ENCODE measurements around the gene NR1H2.

The NR1H2 gene

GRCh38 chr19:50393589-50393988 lies 17.3 kb downstream of the NR1H2 start:
- TF ChIP-seq, protein P1, sequence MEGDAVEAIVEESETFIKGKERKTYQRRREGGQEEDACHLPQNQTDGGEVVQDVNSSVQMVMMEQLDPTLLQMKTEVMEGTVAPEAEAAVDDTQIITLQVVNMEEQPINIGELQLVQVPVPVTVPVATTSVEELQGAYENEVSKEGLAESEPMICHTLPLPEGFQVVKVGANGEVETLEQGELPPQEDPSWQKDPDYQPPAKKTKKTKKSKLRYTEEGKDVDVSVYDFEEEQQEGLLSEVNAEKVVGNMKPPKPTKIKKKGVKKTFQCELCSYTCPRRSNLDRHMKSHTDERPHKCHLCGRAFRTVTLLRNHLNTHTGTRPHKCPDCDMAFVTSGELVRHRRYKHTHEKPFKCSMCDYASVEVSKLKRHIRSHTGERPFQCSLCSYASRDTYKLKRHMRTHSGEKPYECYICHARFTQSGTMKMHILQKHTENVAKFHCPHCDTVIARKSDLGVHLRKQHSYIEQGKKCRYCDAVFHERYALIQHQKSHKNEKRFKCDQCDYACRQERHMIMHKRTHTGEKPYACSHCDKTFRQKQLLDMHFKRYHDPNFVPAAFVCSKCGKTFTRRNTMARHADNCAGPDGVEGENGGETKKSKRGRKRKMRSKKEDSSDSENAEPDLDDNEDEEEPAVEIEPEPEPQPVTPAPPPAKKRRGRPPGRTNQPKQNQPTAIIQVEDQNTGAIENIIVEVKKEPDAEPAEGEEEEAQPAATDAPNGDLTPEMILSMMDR (IDR thresholded peaks at IDR 0.05; ENCODE audit: insufficient read depth, low read length, poor library complexity, severe bottlenecking): no peak
- DNase-seq (ENCODE audit: extremely low read depth, insufficient read length): no peak
- H3K36me3 ChIP-seq (ENCODE audit: control insufficient read depth, insufficient read depth, low read length): 0 out of 2 replicates have a peak, but pooled peaks cover 2% of the 10 kb centered on the region

DNA sequence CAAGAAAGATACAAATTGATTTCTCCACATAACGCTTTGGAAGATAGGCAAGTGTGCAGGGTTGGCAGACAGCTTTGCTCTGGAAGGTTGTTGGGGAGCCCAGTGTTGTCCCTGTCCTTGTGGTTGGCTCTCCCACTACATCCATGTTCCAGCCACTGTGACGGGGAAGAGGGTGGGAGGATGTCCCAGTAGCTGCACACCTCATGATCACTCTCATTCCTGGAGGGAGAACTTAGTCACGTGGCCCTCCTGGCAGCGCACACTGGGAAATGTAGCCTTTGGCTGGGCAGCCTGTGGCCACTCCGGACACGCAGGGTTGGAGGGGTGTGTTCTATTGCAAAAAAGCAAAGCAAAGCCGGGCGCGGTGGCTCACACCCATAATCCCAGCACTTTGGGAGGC lies 17.8 kb downstream of the NR1H2 start:
- H3K27me3 ChIP-seq (replicated peaks; ENCODE audit: control insufficient read depth, insufficient read depth, low read length): no peaks in the 10 kb centered on the region
- no peak overlapping the region for H3K4me3 ChIP-seq (replicated peaks; ENCODE audit: low read depth, low read length)
- TF ChIP-seq, protein P1 (IDR thresholded peaks at IDR 0.05; ENCODE audit: insufficient read depth, low read length, poor library complexity, severe bottlenecking): no peak
- no peak for DNase-seq (ENCODE audit: extremely low read depth, insufficient read length)
- H3K36me3 ChIP-seq (ENCODE audit: control insufficient read depth, insufficient read depth, low read length): peaks cover 5% of the 10 kb centered on the region; the same call in 1 of the 2 replicates

More at GRCh38 chr19:50393589-50393988, 17.3 kb downstream of the NR1H2 start:
- Histone ChIP-seq H3K4me3 (replicated peaks; ENCODE audit: low read depth, low read length) (no peak overlapping the region), H3K27me3 (replicated peaks; ENCODE audit: control insufficient read depth, insufficient read depth, low read length) (no peaks in the 10 kb centered on the region)

- no peak for DNase-seq (ENCODE audit: extremely low read depth, insufficient read length)
- TF ChIP-seq, protein P1 (IDR thresholded peaks at IDR 0.05; ENCODE audit: insufficient read depth, low read length, poor library complexity, severe bottlenecking): no peak
- H3K27me3 ChIP-seq (replicated peaks; ENCODE audit: control insufficient read depth, insufficient read depth, low read length): no peaks in the 10 kb centered on the region
- no peak overlapping the region for H3K4me3 ChIP-seq (replicated peaks; ENCODE audit: low read depth, low read length)
- peaks cover 23% of the 10 kb centered on the region for H3K36me3 ChIP-seq (ENCODE audit: control insufficient read depth, insufficient read depth, low read length)
These were observed 22.6 kb downstream of the NR1H2 start for GRCh38 chr19:50398675-50399367.

DNA sequence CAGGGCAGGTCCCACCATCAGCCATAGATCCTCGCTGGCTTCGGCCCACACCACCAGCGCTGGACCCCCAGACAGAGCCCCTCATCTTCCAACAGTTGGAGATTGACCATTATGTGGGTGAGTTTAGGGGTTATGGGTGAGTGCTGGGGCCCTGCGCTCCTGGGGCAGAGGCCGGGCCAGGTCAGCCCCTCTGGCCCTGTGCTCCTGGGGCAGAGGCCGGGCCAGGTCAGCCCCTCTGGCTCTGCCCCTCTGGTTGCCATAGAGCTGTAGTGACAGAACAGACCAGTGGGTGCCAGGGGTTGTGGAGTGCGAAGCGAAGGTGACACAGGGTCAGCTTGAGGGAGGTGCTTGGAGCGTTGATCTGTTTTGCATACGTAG lies 23.1 kb downstream of the NR1H2 start:
- Histone ChIP-seq H3K27me3 (replicated peaks; ENCODE audit: control insufficient read depth, insufficient read depth, low read length) (no peaks in the 10 kb centered on the region), H3K36me3 (ENCODE audit: control insufficient read depth, insufficient read depth, low read length) (peaks cover 22% of the 10 kb centered on the region), H3K4me3 (replicated peaks; ENCODE audit: low read depth, low read length) (no peak overlapping the region)
- TF ChIP-seq, protein P1 (IDR thresholded peaks at IDR 0.05; ENCODE audit: insufficient read depth, low read length, poor library complexity, severe bottlenecking): no peak
- DNase-seq (ENCODE audit: extremely low read depth, insufficient read length): no peak

DNA sequence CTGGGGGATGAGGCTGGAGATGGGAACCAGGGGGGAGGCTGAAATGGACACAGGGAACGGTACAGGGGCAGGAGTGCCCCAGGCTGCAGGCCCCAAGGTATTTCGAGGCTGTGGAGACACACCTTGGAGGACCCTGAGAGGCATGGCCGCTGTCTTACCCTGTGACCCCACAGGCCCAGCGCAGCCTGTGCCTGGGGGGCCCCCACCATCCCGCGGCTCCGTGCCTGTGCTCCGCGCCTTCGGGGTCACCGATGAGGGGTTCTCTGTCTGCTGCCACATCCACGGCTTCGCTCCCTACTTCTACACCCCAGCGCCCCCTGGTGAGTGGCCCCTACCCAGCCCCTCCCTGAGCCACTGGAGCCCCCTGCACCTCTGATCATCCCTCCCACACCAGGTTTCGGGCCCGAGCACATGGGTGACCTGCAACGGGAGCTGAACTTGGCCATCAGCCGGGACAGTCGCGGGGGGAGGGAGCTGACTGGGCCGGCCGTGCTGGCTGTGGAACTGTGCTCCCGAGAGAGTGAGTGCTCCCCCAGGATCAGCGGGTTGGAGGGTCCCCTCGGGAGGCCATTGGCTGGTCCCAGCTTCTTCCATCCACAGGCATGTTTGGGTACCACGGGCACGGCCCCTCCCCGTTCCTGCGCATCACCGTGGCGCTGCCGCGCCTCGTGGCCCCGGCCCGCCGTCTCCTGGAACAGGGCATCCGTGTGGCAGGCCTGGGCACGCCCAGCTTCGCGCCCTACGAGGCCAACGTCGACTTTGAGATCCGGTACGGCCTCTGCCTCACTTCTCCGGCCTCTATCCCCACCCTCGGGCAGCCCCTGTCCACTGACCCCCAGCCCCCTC lies 25.6 kb downstream of the NR1H2 start:
- no peak for DNase-seq (ENCODE audit: extremely low read depth, insufficient read length)
- TF ChIP-seq, protein P1 (IDR thresholded peaks at IDR 0.05; ENCODE audit: insufficient read depth, low read length, poor library complexity, severe bottlenecking): peak; percentile 35
- H3K36me3 ChIP-seq (ENCODE audit: control insufficient read depth, insufficient read depth, low read length): peaks cover 25% of the 10 kb centered on the region
- H3K4me3 ChIP-seq (replicated peaks; ENCODE audit: low read depth, low read length): no peak overlapping the region
- no peaks in the 10 kb centered on the region for H3K27me3 ChIP-seq (replicated peaks; ENCODE audit: control insufficient read depth, insufficient read depth, low read length)

Data from GM06990 (cell line).